ENCODE results near the gene LSM7. TPM values are rescaled to one million over a fixed set of nuclear protein-coding genes. Genes with fewer than 3 reads are reported as not detected.

The LSM7 gene
- total and polyA plus RNA-seq, 9 of the 15 experiments (the other 6 are each of a cell fraction or from before 2014, with no cell fraction given): 40.5 to 690 (median 265) TPM

- TF ChIP-seq MGA (IDR thresholded peaks at IDR 0.05) (no peak), POLR2B (IDR thresholded peaks at IDR 0.05; ENCODE audit: low read depth, partially characterized antibody) (no peak), CBX8 (IDR thresholded peaks at IDR 0.05; ENCODE audit: borderline replicate concordance, extremely low read depth, low read depth, low read length, poor library complexity, severe bottlenecking) (no peak), NUFIP1 (IDR thresholded peaks at IDR 0.05; ENCODE audit: partially characterized antibody) (no peak), MLLT1 (IDR thresholded peaks at IDR 0.05) (no peak), BCL6 (CRISPR knock-in tag; IDR thresholded peaks at IDR 0.05) (no peak), ZMIZ1 (IDR thresholded peaks at IDR 0.05; ENCODE audit: low read depth in 2 of 2, low read length in 2 of 2) (no peak), PHF20 (IDR thresholded peaks at IDR 0.05; ENCODE audit: partially characterized antibody) (no peak), RBM22 (IDR thresholded peaks at IDR 0.05; ENCODE audit: low read depth, low read length, poor library complexity, severe bottlenecking) (no peak)
Observed at GRCh38 chr19:2360833-2361232, 32.4 kb upstream of the LSM7 start (continued).

Measured in K562 (cell line).